ENCODE data around the gene IFNGR2.

The IFNGR2 gene

GRCh38 chr21:33428669-33429068, 25.5 kb downstream of the IFNGR2 start:
- Histone ChIP-seq H4K20me1 (ENCODE audit: insufficient read depth, low read length, poor library complexity, severe bottlenecking) (no peaks in the 10 kb centered on the region), H3K9me2 (replicated peaks; ENCODE audit: low read depth, low read length) (no peaks in the 10 kb centered on the region), H3K4me1 (ENCODE audit: insufficient read depth, low read length, poor library complexity, severe bottlenecking) (no peaks in the 10 kb centered on the region), H3K9me3 (ENCODE audit: insufficient read depth, low read depth, low read length) (no peaks in the 10 kb centered on the region), H3K27me3 (ENCODE audit: insufficient read depth, low read length, poor library complexity, severe bottlenecking) (no peaks in the 10 kb centered on the region), H3K36me3 (ENCODE audit: insufficient read depth, low read length) (peaks cover 84% of the 10 kb centered on the region), H3K9ac (ENCODE audit: low read depth, low read length, poor library complexity, severe bottlenecking) (no peak overlapping the region), H3F3A (ENCODE audit: low read depth) (no peaks in the 10 kb centered on the region), H3K79me2 (ENCODE audit: insufficient read depth, low read length) (no peaks in the 10 kb centered on the region), H3K4me3 (ENCODE audit: low read length, poor library complexity, severe bottlenecking) (no peak overlapping the region), H2AFZ (ENCODE audit: low read length) (no peak overlapping the region), H3K4me2 (ENCODE audit: low read depth, low read length, poor library complexity, severe bottlenecking) (no peak overlapping the region)
- TF ChIP-seq CTCF (conservative IDR thresholded peaks at IDR 0.05; ENCODE audit: low read length) (no peak), EZH2phosphoT487 (IDR thresholded peaks at IDR 0.05; ENCODE audit: borderline replicate concordance) (no peak)

- peaks cover 81% of the 10 kb centered on the region for H3K36me3 ChIP-seq (ENCODE audit: insufficient read depth, low read length)
- H3K79me2 ChIP-seq (ENCODE audit: insufficient read depth, low read length), result no peaks in the 10 kb centered on the region
- no peaks in the 10 kb centered on the region for H3K9me3 ChIP-seq (ENCODE audit: insufficient read depth, low read depth, low read length)
- no peak overlapping the region for H3K9ac ChIP-seq (ENCODE audit: low read depth, low read length, poor library complexity, severe bottlenecking)
- no peak overlapping the region for H3K4me2 ChIP-seq (ENCODE audit: low read depth, low read length, poor library complexity, severe bottlenecking)
- no peak for TF ChIP-seq EZH2phosphoT487 (IDR thresholded peaks at IDR 0.05; ENCODE audit: borderline replicate concordance)
- no peak for TF ChIP-seq CTCF (conservative IDR thresholded peaks at IDR 0.05; ENCODE audit: low read length)
- no peak overlapping the region for H2AFZ ChIP-seq (ENCODE audit: low read length)
- no peaks in the 10 kb centered on the region for H3K27me3 ChIP-seq (ENCODE audit: insufficient read depth, low read length, poor library complexity, severe bottlenecking)
- H3K4me1 ChIP-seq (ENCODE audit: insufficient read depth, low read length, poor library complexity, severe bottlenecking), result no peaks in the 10 kb centered on the region
- no peak overlapping the region for H3K4me3 ChIP-seq (ENCODE audit: low read length, poor library complexity, severe bottlenecking)
- no peaks in the 10 kb centered on the region for H4K20me1 ChIP-seq (ENCODE audit: insufficient read depth, low read length, poor library complexity, severe bottlenecking)
- H3K9me2 ChIP-seq (replicated peaks; ENCODE audit: low read depth, low read length), result no peaks in the 10 kb centered on the region
- no peaks in the 10 kb centered on the region for H3F3A ChIP-seq (ENCODE audit: low read depth)
Observed at GRCh38 chr21:33430858-33431257, 27.6 kb downstream of the IFNGR2 start.

GRCh38 chr21:33432496-33432895, 29.3 kb downstream of the IFNGR2 start:
- Histone ChIP-seq H3K9ac (ENCODE audit: low read depth, low read length, poor library complexity, severe bottlenecking) (no peak overlapping the region), H3K4me2 (ENCODE audit: low read depth, low read length, poor library complexity, severe bottlenecking) (no peak overlapping the region), H3K36me3 (ENCODE audit: insufficient read depth, low read length) (peaks cover 83% of the 10 kb centered on the region), H3K79me2 (ENCODE audit: insufficient read depth, low read length) (no peaks in the 10 kb centered on the region), H3K4me3 (ENCODE audit: low read length, poor library complexity, severe bottlenecking) (no peak overlapping the region), H3K27me3 (ENCODE audit: insufficient read depth, low read length, poor library complexity, severe bottlenecking) (no peaks in the 10 kb centered on the region), H3K9me2 (replicated peaks; ENCODE audit: low read depth, low read length) (no peaks in the 10 kb centered on the region), H4K20me1 (ENCODE audit: insufficient read depth, low read length, poor library complexity, severe bottlenecking) (no peaks in the 10 kb centered on the region), H2AFZ (ENCODE audit: low read length) (no peak overlapping the region), H3K9me3 (ENCODE audit: insufficient read depth, low read depth, low read length) (no peaks in the 10 kb centered on the region), H3K4me1 (ENCODE audit: insufficient read depth, low read length, poor library complexity, severe bottlenecking) (no peaks in the 10 kb centered on the region), H3F3A (ENCODE audit: low read depth) (no peaks in the 10 kb centered on the region)
- TF ChIP-seq CTCF (conservative IDR thresholded peaks at IDR 0.05; ENCODE audit: low read length) (no peak), EZH2phosphoT487 (IDR thresholded peaks at IDR 0.05; ENCODE audit: borderline replicate concordance) (no peak)
